Lower lobe of right lung (tissue), 2 donors: ENCODE measurements around the gene PMS2. TPM values are rescaled to one million over a fixed set of nuclear protein-coding genes. Genes with fewer than 3 reads are reported as not detected.
"Not testable (repeated sequence)": the region's sequence is repeated elsewhere in the genome, so short reads cannot be mapped to it uniquely, and the experiment has no call there.

Source experiments
- ATAC-seq, 2 donors: fragments of 200-7000 bp; cut with Tn5 transposase; one replicate each; pipeline ENCODE4 v1.9.1; 2020 to 2022; ENCODE audit warnings: mild to moderate bottlenecking in 2 of 2, moderate library complexity in 2 of 2
- DNase-seq: peaks from one replicate; pipeline ENCODE4 v3.0.0-alpha.2; 2020
- H3K27ac ChIP-seq: fragments of 200-600 bp; one replicate; pipeline ENCODE4 v1.8.0; 2022
- H3K27me3 ChIP-seq: fragments of 200-600 bp; one replicate; pipeline ENCODE4 v1.8.0; 2022; ENCODE audit warnings: low read depth
- H3K36me3 ChIP-seq: fragments of 200-600 bp; one replicate; pipeline ENCODE4 v1.8.0; 2022; ENCODE audit warnings: mild to moderate bottlenecking
- H3K4me1 ChIP-seq: fragments of 200-600 bp; one replicate; pipeline ENCODE4 v1.8.0; 2022
- H3K4me3 ChIP-seq: fragments of 200-600 bp; one replicate; pipeline ENCODE4 v1.8.0; 2022; ENCODE audit warnings: mild to moderate bottlenecking
- H3K9me3 ChIP-seq: fragments of 200-600 bp; one replicate; pipeline ENCODE4 v1.8.0; 2022
- intact Hi-C: fragments of 100-400 bp; cut with DNase I; formaldehyde crosslinking; loops from one replicate; pipeline ENCODE4 v1.11.0; 2022
- total RNA-seq: library from RNA; stranded (reverse); fragmentation: NEBNext Ultra II Directional; extraction: Animal tissue kit (Norgen Biotek cat#: 25700); gene quantifications from one replicate; pipeline ENCODE4 v1.2.1, GENCODE V29; 2021
- TF ChIP-seq, protein P1 (sequence below): fragments of 200-600 bp; IDR thresholded peaks from one replicate; pipeline ENCODE4 v1.8.0; 2022; ENCODE audit warnings: antibody characterized with exemption, mild to moderate bottlenecking
- donor health status: DM: no; HTN: yes; CAD: no; lungs with severe emphysema.

PMS2 gene
- total RNA-seq, 1 donor from 2014 or later: 10.1 TPM

DNA sequence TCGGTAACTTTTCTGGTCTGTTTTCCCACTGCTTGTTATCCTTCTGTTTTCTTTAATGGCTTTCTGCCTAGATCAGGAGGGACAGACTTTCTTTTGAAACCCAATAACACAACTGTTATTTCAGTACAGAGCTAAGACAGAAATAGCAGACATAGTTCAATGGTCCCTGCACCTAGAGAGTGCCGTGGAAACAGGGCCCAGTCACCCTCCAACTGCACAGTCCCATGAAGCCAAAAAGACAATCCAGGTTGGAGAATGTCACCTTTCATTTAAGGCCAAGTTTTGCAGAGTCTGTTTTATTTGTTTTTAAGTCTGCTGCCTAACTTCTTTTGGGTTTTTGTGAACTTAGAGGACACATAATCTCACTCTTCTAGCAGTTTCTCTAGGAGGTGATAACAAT lies 2.7 kb upstream of the PMS2 start:
- TF ChIP-seq, protein P1, sequence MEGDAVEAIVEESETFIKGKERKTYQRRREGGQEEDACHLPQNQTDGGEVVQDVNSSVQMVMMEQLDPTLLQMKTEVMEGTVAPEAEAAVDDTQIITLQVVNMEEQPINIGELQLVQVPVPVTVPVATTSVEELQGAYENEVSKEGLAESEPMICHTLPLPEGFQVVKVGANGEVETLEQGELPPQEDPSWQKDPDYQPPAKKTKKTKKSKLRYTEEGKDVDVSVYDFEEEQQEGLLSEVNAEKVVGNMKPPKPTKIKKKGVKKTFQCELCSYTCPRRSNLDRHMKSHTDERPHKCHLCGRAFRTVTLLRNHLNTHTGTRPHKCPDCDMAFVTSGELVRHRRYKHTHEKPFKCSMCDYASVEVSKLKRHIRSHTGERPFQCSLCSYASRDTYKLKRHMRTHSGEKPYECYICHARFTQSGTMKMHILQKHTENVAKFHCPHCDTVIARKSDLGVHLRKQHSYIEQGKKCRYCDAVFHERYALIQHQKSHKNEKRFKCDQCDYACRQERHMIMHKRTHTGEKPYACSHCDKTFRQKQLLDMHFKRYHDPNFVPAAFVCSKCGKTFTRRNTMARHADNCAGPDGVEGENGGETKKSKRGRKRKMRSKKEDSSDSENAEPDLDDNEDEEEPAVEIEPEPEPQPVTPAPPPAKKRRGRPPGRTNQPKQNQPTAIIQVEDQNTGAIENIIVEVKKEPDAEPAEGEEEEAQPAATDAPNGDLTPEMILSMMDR: no peak
- DNase-seq: no peak
- Histone ChIP-seq H3K9me3 (no peaks in the 10 kb centered on the region), H3K4me1 (peaks cover 52% of the 10 kb centered on the region), H3K27ac (peak overlapping the region; percentile 38), H3K4me3 (no peak overlapping the region), H3K36me3 (peaks cover 26% of the 10 kb centered on the region), H3K27me3 (no peaks in the 10 kb centered on the region)
- no peak for ATAC-seq
- intact Hi-C loops: no loop called here

DNA sequence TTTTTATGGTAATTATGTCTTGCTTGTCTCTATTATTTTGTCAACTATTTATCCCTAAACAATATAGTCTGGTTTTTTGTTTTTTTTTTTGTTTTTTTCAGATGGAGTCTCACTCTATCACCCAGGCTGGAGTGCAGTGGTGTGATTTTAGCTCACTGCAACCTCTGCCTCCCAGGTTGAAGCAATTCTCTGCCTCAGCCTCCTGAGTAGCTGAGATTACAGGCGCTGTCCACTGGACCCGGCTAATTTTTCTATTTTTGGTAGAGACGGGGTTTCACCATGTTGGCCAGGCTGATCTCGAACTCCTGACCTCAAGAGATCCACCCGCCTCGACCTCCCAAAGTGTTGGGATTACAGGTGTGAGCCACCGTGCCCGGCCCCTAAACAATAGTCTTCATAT lies 1.5 kb upstream of the PMS2 start:
- Histone ChIP-seq H3K4me1 (peaks cover 42% of the 10 kb centered on the region), H3K36me3 (peaks cover 18% of the 10 kb centered on the region), H3K27ac (peak overlapping the region; percentile 96)
- H3K27me3 ChIP-seq, H3K4me3 ChIP-seq, ATAC-seq, DNase-seq, H3K9me3 ChIP-seq, intact Hi-C loops: not testable (repeated sequence)

DNA sequence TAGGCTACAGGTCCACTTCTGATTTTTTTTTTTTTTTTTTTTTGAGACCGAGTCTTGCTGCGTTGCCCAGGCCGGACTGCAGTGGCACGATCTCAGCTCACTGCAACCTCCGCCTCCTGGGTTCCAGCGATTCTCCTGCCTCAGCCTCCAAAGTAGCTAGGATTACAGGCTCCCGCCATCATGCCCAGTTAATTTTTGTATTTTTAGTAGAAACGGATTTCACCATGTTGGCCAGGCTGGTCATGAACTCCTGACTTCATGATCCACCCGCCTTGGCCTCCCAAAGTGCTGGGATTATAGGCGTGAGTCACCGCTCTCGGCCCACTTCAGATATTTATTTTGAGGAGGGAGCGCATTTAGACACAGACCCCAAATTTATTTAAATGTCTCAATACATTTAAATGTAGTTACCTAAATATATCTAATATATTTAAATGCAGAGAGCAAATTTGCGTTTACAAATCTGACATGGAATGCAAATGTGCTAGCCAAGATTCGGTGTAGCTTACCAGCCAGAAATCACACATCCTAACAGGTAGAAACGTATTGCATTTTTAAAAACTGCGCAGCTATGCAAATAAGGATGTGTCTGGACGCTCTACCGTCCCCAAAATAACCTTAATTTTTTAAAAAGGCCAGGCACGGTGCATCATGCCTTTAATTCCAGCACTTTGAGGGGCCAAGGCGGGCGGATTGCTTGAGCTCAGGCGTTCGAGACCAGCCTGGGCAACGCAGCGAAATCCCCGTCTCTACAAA lies 836 bp downstream of the PMS2 start:
- H3K9me3 ChIP-seq, DNase-seq, ATAC-seq, H3K27me3 ChIP-seq, intact Hi-C loops: not testable (repeated sequence)
- H3K4me1 ChIP-seq: peaks cover 37% of the 10 kb centered on the region
- H3K27ac ChIP-seq: peak overlapping the region; percentile 96
- H3K36me3 ChIP-seq: peaks cover 27% of the 10 kb centered on the region
- H3K4me3 ChIP-seq: peak overlapping the region; percentile 83

DNA sequence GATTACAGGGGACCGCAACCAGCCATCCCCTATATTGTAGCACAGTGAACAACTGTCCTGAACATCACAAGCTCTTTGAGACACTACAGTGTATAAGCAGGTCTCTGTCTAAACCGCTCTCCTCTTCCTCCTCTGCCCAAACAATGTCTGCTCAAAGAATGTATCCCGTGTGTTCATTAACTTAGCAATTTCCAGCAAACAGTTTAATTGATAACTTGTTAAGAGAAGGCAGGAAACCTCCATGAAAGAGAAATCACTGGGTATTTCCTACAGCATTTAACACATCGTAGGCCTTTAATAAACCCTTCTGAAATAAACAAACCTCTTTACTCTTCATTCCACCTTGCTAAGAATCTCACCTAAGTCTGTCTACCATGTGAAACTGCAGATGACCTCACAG lies 1.5 kb downstream of the PMS2 start:
- ATAC-seq (no peak), DNase-seq (no peak)
- H3K9me3 ChIP-seq: no peaks in the 10 kb centered on the region
- no peak overlapping the region for H3K4me3 ChIP-seq
- TF ChIP-seq, protein P1: no peak
- no peaks in the 10 kb centered on the region for H3K27me3 ChIP-seq
- H3K4me1 ChIP-seq: peaks cover 37% of the 10 kb centered on the region
- peaks cover 33% of the 10 kb centered on the region for H3K36me3 ChIP-seq
- no peak overlapping the region for H3K27ac ChIP-seq
- intact Hi-C loops: no loop called here

DNA sequence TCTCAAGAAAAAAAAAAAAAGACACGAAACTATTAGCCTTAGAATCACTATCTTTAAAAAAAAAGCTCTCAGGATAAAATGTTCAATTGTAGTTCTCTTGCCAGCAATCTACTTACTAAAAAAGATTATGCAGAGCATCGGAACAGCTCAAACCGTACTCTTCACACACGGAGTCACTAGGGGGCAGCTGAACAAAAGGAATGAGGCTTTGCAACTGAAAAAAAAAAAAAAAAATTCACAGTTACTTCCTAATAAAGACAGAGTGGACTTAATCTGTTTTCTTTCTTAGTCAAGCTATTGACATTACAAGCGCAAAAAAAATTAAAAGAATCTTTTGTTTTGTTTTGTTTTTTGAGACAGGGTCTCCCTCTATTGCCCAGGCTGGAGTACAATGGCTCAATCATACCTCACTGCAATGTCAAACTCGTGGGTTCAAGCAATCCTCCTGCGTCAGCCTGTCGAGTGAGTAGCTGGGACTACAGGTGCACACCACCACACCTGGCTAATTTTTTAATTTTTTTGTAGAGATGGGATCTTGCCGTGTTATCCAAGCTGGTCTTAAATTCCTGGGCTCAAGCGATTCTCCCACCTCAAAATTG lies 11.5 kb downstream of the PMS2 start:
- H3K27me3 ChIP-seq: no peaks in the 10 kb centered on the region
- intact Hi-C loops: no loop called here
- H3K36me3 ChIP-seq: peaks cover 87% of the 10 kb centered on the region
- no peak overlapping the region for H3K4me3 ChIP-seq
- no peaks in the 10 kb centered on the region for H3K9me3 ChIP-seq
- H3K27ac ChIP-seq: no peak overlapping the region
- no peak for DNase-seq
- TF ChIP-seq, protein P1: peak; percentile 61
- no peaks in the 10 kb centered on the region for H3K4me1 ChIP-seq
- ATAC-seq: peak; percentile 76 to 81

DNA sequence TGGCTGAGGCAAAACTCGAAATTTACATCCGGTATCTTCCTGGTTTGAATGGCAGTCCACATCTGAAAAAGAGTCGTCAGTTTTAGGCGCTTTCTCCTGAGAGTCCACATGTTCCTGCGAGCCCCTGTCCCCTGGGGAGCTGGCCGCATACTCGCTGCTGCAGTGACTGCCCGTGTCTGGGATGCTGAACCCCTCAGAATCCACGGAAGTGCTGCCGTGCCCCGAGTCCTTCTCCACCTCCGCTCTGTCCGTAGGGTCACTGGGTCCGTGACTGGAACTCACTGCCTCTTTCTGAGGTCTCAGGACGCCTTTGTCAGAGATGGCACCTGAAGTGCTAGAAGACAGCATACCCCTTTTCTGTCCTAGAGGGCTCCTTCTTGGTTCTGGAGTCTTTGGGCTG lies 21.8 kb downstream of the PMS2 start:
- intact Hi-C loops, H3K4me3 ChIP-seq, DNase-seq, H3K9me3 ChIP-seq, H3K27me3 ChIP-seq, H3K27ac ChIP-seq, H3K4me1 ChIP-seq, ATAC-seq: not testable (repeated sequence)
- H3K36me3 ChIP-seq: peaks cover 48% of the 10 kb centered on the region

DNA sequence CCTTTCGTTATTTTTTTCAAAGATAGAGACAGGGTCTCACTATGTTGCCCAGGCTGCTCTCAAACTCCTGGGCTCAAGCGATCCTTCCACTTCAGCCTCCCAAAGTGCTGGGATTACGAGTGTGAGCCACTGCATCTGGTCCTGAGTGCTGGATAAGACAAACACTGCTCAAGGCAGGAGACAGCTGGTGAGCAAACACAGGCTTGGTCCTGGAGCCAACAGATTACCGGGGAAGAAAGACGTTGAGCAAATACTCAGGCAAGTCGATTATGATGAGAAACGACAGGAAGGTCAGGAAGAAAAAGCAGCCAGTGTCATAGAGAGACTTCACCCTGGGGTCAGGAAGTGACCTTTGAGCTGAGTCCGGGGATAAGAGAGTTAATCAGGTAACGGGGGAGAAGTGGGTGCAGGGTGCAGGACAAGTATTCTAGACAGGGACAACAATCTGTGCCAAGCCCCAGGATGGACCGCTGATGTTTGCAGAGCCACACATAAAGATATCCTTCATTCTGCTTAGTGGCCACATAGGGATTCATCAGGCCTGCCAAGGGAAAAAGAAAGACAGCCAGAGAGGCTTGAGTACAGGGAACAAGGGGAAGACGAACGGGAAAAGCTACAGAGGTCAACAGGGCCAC lies 29.1 kb downstream of the PMS2 start:
- H3K36me3 ChIP-seq, H3K9me3 ChIP-seq, DNase-seq, ATAC-seq, H3K27me3 ChIP-seq, H3K27ac ChIP-seq, H3K4me3 ChIP-seq, H3K4me1 ChIP-seq, intact Hi-C loops: not testable (repeated sequence)

DNA sequence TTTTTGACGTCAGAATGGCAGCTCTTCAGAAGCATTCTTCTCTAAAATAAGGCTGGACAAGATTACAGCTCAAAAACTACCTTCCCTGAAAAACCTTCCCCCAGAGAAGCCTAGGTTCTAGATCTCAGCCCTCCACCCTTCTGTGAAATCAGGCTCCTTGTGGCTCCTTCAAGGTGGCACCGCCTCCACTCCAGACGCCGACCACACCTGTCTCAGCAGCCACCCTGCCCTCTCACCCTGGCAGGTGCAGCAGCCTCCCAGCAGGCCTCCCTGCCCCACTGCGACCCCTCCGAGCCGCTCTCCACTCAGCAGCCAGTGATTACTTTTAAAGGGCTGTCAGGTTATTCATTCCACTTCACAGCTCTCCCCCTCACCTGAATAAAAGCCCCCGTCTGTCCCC lies 35.3 kb downstream of the PMS2 start:
- H3K36me3 ChIP-seq, H3K4me3 ChIP-seq, H3K9me3 ChIP-seq, H3K4me1 ChIP-seq, DNase-seq, H3K27me3 ChIP-seq, H3K27ac ChIP-seq, intact Hi-C loops: not testable (repeated sequence)
- ATAC-seq: peak in 1 of 2 donors; percentile 56

DNA sequence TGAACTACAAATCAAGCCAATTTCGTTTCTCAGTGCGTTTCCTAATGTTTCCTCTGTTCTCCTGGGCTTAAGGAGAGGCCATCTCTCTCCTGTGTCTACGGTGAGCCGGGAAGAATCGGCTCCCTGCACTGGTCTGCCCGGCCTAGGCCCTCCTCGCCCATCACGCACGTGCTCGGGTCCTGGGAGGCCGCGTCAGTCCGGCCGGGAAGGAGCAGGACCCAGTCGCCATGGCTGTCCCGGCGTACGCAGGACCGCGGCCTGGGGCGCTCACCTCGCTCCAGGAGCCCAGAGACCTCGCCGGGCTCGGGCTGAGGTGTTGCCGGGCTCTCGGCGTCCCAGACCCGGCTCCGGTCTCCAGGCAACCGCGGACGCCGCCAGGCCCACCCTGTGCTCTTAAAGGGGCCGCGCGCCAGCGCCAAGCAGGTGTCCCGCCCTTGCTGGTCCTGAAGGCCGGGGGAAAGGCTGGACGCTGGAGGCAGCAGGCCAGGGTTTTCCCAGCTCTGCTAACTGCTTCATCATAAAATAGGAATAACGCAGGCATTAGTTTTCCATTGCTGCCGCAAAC lies 38.4 kb downstream of the PMS2 start, which contains the start of gene RSPH10B:
Gene RSPH10B, minus strand, starts transcription at position 343 of the 565 bp plus-strand sequence. CDS start 3,573 bp downstream, outside the sequence.
- intact Hi-C loops, DNase-seq, H3K27ac ChIP-seq, H3K27me3 ChIP-seq, H3K4me1 ChIP-seq, H3K9me3 ChIP-seq, H3K4me3 ChIP-seq, H3K36me3 ChIP-seq: not testable (repeated sequence)
- peak in 1 of 2 donors; percentile 61 for ATAC-seq

DNA sequence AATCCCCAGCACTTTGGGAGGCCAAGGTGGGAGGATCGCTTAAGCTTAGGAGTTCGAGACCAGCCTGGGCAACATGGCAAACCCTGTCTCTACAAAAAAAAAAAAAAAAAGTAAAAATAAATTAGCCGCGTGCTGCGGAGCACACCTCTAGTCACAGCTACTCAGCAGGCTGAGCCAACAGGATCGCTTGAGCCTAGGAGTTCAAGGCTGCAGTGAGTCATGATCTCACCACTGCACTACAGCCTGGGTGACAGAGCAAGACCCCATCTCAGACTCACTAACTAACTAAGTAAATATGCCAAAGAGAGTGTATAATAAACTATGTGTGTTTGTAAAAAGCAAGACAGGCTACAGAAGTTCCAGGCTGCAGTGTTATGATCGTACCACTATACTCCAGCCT lies 45.0 kb downstream of the PMS2 start:
- H3K4me1 ChIP-seq, ATAC-seq, DNase-seq, H3K27me3 ChIP-seq, H3K4me3 ChIP-seq, H3K36me3 ChIP-seq, H3K27ac ChIP-seq, H3K9me3 ChIP-seq, intact Hi-C loops: not testable (repeated sequence)
